AG04450 (cell line): ENCODE measurements around the gene ENGASE. TPM values are rescaled to one million over a fixed set of nuclear protein-coding genes. Genes with fewer than 3 reads are reported as not detected.

Experiments used
- CTCF ChIA-PET: fragments of 300-600, 350-600 bp; formaldehyde crosslinking; extraction: SDS; loops from one replicate; lab custom pipeline; 2022; ENCODE audit warnings: antibody characterized with exemption, inconsistent platforms; lab: Charles Lee
- POLR2A ChIA-PET: fragments of 350-600 bp; formaldehyde crosslinking; extraction: SDS; loops from one replicate; lab custom pipeline; 2021; ENCODE audit warnings: antibody characterized with exemption, inconsistent platforms; lab: Yijun Ruan, JAX
- DNase-seq: peaks from one replicate; pipeline ENCODE4 v3.0.0-alpha.2; 2011; ENCODE audit warnings: low read depth, low spot score
- H3K27ac ChIP-seq: one replicate; pipeline ENCODE4 v1.5.1; 2012; ENCODE audit warnings: low read depth, low read length, control low read depth
- H3K27me3 ChIP-seq: one replicate; pipeline ENCODE4 v1.6.0; 2012; ENCODE audit warnings: low read length; ENCODE audit not compliant: control insufficient read depth, insufficient read depth
- H3K4me3 ChIP-seq: 2 replicates; pipeline ENCODE4 v1.5.1; 2011; ENCODE audit warnings: mild to moderate bottlenecking, low read depth, low read length, control low read depth
- H3K9me3 ChIP-seq: 2 replicates; pipeline ENCODE4 v1.5.1; 2012; ENCODE audit warnings: low read length; ENCODE audit not compliant: control insufficient read depth, insufficient read depth
- CTCF ChIP-seq: IDR thresholded peaks from 2 replicates; pipeline ENCODE4 v1.5.1; 2011; ENCODE audit warnings: low read depth, low read length, control low read depth, inconsistent platforms
- polyA plus RNA-seq: library from polyadenylated mRNA; depleted of rRNA; stranded (reverse); fragments of >200 nt; gene quantifications from 2 replicates; pipeline ENCODE4 v1.2.3, GENCODE V29; 2011

ENGASE gene
- polyA plus RNA-seq, 1 experiment, result 5.9 TPM

DNA sequence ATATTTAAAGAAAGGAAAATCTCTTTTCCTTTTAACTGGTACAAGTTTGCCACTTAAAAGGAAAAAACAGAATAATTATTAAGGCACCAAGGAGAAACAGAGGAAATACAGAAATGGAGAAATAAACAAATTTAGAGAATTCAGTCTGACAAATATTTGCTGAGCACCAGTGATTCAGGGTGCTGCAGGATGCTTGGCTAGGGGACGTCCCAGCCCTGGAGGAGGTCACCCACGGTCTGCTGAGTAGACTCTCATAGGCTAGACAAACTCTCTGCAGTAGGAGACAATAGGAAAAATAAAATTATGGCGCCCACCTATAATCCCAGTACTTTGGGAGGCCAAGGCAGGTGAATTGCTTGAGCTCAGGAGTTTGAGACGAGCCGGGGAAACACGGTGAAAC lies 34.7 kb upstream of the ENGASE start:
- CTCF ChIA-PET, result interaction anchor here (0.5 to 2.5 kb wide), 3 partner anchors 15 to 353 kb away, joined by 3 to 8 read pairs (median 3); no protein-coding TSS in a partner anchor
- POLR2A ChIA-PET, result no interaction called here
- no peaks in the 10 kb centered on the region for H3K27me3 ChIP-seq
- no peak overlapping the region for H3K27ac ChIP-seq
- DNase-seq, result no peak
- TF ChIP-seq CTCF, result no peak
- no peak overlapping the region for H3K4me3 ChIP-seq
- H3K9me3 ChIP-seq, result no peaks in the 10 kb centered on the region; the same call in 1 of the 2 replicates

DNA sequence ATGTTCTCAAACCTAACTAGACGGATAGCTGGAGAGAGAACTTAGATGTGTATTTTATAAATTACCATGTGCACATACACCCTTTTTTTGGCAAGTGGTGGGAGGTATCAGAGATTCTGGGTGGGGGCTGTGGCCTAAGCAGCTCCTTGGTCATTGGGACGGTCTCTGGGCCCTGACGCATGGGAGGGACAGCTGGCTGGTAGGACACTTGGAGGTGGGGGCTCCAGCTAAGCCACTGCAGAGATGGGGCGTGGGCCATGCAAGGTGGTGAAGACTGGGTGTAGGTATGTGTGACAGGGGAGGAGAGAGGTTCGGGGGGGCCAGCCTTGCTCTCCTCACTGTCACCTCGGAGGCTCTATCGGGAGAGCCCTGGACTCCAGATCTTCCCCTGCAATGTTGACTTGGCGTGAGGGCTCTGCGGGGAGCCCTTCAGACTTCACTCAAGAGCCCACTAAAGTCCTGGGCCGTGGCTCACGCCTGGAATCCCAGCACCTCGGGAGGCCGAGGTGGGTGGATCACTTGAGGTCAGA lies 33.5 kb upstream of the ENGASE start:
- Histone ChIP-seq H3K9me3 (no peaks in the 10 kb centered on the region; the same call in 1 of the 2 replicates), H3K27me3 (no peaks in the 10 kb centered on the region), H3K27ac (no peak overlapping the region), H3K4me3 (no peak overlapping the region)
- CTCF ChIA-PET, result interaction anchor here (0.6 to 2.5 kb wide), 4 partner anchors 7 to 42 kb away, joined by 3 to 8 read pairs (median 4); no protein-coding TSS in a partner anchor
- DNase-seq, result no peak
- POLR2A ChIA-PET, result no interaction called here
- TF ChIP-seq CTCF, result no peak

DNA sequence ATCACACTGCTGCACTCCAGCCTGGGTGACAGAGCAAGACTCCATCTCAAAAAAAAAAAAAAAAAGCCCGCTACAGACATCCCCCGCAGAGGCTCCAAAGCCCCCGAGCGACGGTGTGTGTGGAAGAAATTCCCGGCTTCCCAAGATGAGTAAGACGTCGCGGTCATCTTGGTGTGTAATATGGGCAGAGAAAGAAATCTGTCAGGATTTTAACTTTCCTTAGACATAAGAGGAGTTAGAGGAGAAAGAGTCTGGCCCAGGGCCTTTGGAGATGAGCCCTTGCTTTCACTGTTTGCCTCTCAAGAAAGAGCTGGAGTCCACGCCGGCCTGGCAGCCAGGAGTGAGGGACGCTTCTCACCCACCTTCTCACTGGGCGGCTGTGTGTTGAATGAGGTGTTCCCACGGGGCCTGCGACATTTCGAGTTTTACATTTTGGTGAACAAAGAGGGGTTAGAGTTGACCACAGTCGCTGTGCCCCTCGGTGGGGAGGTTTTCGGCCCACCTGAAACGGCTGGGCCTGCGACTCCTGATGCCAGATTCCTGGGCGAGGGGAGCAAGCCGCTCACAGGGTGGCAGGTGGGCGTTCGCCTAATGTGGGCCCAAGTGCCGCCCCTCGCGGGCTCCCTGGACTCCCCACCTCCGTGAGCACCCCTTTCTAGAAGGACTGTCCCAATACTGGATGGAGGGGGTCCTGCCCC lies 32.8 kb upstream of the ENGASE start:
- TF ChIP-seq CTCF, result no peak
- no peak for DNase-seq
- H3K4me3 ChIP-seq, result no peak overlapping the region
- no peak overlapping the region for H3K27ac ChIP-seq
- no peaks in the 10 kb centered on the region; the same call in 1 of the 2 replicates for H3K9me3 ChIP-seq
- CTCF ChIA-PET, result interaction anchor here (0.6 to 1.5 kb wide), 6 partner anchors 8 to 359 kb away, joined by 3 to 5 read pairs (median 3); no protein-coding TSS in a partner anchor
- POLR2A ChIA-PET, result interaction anchor here (0.6 kb wide), 1 partner anchor 33 kb away, joined by 3 read pairs; the partner anchor contains the start of gene ENGASE
- no peaks in the 10 kb centered on the region for H3K27me3 ChIP-seq

- ChIA-PET POLR2A (interaction anchor here (0.6 kb wide), 1 partner anchor 32 kb away, joined by 3 read pairs; the partner anchor contains the start of gene ENGASE), CTCF (interaction anchor here (0.6 to 1.5 kb wide), 6 partner anchors 9 to 358 kb away, joined by 3 to 5 read pairs (median 3); no protein-coding TSS in a partner anchor)
- Histone ChIP-seq H3K27me3 (no peaks in the 10 kb centered on the region), H3K27ac (no peak overlapping the region), H3K4me3 (no peak overlapping the region), H3K9me3 (no peaks in the 10 kb centered on the region; the same call in 1 of the 2 replicates)
- TF ChIP-seq CTCF, result peak; percentile 62
- DNase-seq, result no peak
Observed at GRCh38 chr17:79042421-79043190, 32.0 kb upstream of the ENGASE start.
